Osteoblast (primary cell): ENCODE results near the gene PHYKPL. TPM values are rescaled to one million over a fixed set of nuclear protein-coding genes. Genes with fewer than 3 reads are reported as not detected.

Experiments
- DNase-seq: peaks from one replicate; pipeline ENCODE4 v3.0.0; 2011; ENCODE audit warnings: low spot score, mixed read lengths; ENCODE audit not compliant: insufficient read length; ENCODE audit errors: missing footprints
- H2AFZ ChIP-seq: 2 replicates; pipeline ENCODE4 v1.6.0; 2011; ENCODE audit warnings: mild to moderate bottlenecking, low read length
- H3K27ac ChIP-seq: 2 replicates; pipeline ENCODE4 v1.5.1; 2011; ENCODE audit warnings: mild to moderate bottlenecking, low read depth, low read length, moderate library complexity
- H3K27me3 ChIP-seq: 2 replicates; pipeline ENCODE4 v1.6.0; 2012; ENCODE audit warnings: mild to moderate bottlenecking, control low read depth, inconsistent platforms, low read length, moderate library complexity; ENCODE audit not compliant: insufficient read depth
- H3K36me3 ChIP-seq: 2 replicates; pipeline ENCODE4 v1.5.1; 2011; ENCODE audit warnings: mild to moderate bottlenecking, low read length, control low read depth, moderate library complexity; ENCODE audit not compliant: insufficient read depth
- H3K4me1 ChIP-seq: 2 replicates; pipeline ENCODE4 v1.5.1; 2011; ENCODE audit warnings: mild to moderate bottlenecking, low read length, control low read depth, moderate library complexity; ENCODE audit not compliant: insufficient read depth
- H3K4me2 ChIP-seq: 2 replicates; pipeline ENCODE4 v1.6.0; 2011; ENCODE audit warnings: mild to moderate bottlenecking, low read length; ENCODE audit not compliant: insufficient read depth
- H3K4me3 ChIP-seq: fragments of 200-600 bp; sonication (generic); 3 replicates; pipeline ENCODE4 v1.5.1; 2012; ENCODE audit warnings: mild to moderate bottlenecking, low read length, inconsistent platforms; ENCODE audit not compliant: insufficient read depth
- H3K79me2 ChIP-seq: 2 replicates; pipeline ENCODE4 v1.6.0; 2012; ENCODE audit warnings: mild to moderate bottlenecking, low read length, control low read depth, inconsistent platforms; ENCODE audit not compliant: insufficient read depth
- H3K9me3 ChIP-seq: 2 replicates; pipeline ENCODE4 v1.5.1; 2011; ENCODE audit warnings: low read depth, low read length, control low read depth
- H4K20me1 ChIP-seq: 2 replicates; pipeline ENCODE4 v1.6.0; 2012; ENCODE audit warnings: mild to moderate bottlenecking, low read length, control low read depth; ENCODE audit not compliant: insufficient read depth
- total RNA-seq: library from RNA; depleted of rRNA; stranded (reverse); fragments of >200 nt; gene quantifications from 2 replicates; pipeline ENCODE4 v1.2.3, GENCODE V29; 2012
- TF ChIP-seq, protein P1 (sequence below): IDR thresholded peaks from 2 replicates; pipeline ENCODE4 v1.5.1; 2011; ENCODE audit warnings: mild to moderate bottlenecking, low read depth, low read length, moderate library complexity; ENCODE audit errors: extremely low read depth

Gene PHYKPL
- total RNA-seq, 1 donor, result 35.1 TPM

DNA sequence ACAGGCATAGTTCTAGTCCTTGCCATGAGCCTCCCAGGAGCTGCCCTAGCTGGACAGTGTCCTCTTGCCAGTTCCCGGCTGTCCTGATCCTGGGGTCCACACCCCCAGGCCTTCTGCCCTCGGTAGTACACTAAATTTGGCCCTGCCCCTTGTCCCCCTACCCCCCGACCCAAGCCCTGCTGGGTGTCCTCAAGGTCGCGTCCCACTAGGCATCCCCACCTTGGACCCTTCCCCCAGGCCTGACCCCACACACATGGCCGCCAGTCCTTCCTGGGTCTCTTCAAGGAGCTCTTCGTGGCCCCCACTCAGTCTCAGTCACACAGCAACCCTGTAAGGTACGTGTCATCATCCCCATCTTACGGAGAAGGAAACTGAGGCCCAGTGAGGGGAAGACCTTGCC, 40.0 kb upstream of the PHYKPL start:
- TF ChIP-seq, protein P1, sequence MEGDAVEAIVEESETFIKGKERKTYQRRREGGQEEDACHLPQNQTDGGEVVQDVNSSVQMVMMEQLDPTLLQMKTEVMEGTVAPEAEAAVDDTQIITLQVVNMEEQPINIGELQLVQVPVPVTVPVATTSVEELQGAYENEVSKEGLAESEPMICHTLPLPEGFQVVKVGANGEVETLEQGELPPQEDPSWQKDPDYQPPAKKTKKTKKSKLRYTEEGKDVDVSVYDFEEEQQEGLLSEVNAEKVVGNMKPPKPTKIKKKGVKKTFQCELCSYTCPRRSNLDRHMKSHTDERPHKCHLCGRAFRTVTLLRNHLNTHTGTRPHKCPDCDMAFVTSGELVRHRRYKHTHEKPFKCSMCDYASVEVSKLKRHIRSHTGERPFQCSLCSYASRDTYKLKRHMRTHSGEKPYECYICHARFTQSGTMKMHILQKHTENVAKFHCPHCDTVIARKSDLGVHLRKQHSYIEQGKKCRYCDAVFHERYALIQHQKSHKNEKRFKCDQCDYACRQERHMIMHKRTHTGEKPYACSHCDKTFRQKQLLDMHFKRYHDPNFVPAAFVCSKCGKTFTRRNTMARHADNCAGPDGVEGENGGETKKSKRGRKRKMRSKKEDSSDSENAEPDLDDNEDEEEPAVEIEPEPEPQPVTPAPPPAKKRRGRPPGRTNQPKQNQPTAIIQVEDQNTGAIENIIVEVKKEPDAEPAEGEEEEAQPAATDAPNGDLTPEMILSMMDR, result no peak

DNA sequence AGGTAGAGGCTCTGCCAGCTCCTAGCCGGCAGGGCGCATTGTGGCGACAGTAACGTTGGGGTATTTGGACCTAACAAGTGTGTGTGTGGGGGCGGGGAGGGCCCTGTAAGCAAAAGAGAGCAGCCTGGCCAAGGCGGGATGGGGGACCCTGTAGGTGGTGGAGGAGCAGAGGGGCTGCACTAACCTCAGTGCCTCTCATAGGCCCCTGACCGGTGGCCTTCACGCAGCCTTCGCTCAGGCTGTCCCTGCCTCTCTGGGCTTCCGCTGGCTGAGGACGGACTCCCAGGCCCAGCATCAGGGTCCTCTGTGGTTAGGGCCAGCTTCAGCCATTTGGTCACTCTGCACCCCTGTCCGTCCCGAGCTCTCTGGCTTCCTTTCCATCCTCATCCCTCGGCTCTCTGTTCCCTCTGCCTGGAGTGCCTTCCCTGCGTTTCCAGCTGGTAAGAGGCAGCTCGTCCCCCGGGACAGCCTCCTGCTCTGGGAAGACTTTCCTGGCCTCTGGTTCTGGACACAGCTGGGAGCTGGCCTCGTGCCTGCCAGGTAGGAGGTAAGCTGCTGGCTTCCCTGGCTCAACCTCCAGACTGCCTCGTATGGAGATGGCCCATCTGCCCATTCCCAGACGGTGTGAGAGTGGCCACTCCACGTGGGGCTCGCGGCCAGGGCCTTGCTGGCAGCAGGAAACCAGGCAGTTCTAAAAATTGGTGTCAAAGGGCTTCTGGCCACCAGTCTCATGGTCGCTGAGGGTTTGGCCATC, 39.3 kb upstream of the PHYKPL start:
- no peaks in the 10 kb centered on the region for H3K36me3 ChIP-seq
- H3K9me3 ChIP-seq, result no peaks in the 10 kb centered on the region
- no peaks in the 10 kb centered on the region for H3K27me3 ChIP-seq
- no peak overlapping the region for H2AFZ ChIP-seq
- H3K4me1 ChIP-seq, result no peaks in the 10 kb centered on the region
- no peak overlapping the region for H3K4me2 ChIP-seq
- TF ChIP-seq, protein P1, result no peak
- no peak for DNase-seq
- no peaks in the 10 kb centered on the region for H4K20me1 ChIP-seq
- H3K79me2 ChIP-seq, result no peaks in the 10 kb centered on the region
- no peak overlapping the region for H3K27ac ChIP-seq
- no peak overlapping the region for H3K4me3 ChIP-seq

More for the DNA sequence above, 40.0 kb upstream of the PHYKPL start:
- Histone ChIP-seq H2AFZ (no peak overlapping the region), H3K4me2 (no peak overlapping the region), H3K36me3 (no peaks in the 10 kb centered on the region), H3K79me2 (no peaks in the 10 kb centered on the region), H3K4me1 (no peaks in the 10 kb centered on the region), H3K4me3 (no peak overlapping the region), H3K9me3 (no peaks in the 10 kb centered on the region), H3K27me3 (peaks cover 5% of the 10 kb centered on the region), H4K20me1 (no peaks in the 10 kb centered on the region), H3K27ac (no peak overlapping the region)
- DNase-seq, result no peak

DNA sequence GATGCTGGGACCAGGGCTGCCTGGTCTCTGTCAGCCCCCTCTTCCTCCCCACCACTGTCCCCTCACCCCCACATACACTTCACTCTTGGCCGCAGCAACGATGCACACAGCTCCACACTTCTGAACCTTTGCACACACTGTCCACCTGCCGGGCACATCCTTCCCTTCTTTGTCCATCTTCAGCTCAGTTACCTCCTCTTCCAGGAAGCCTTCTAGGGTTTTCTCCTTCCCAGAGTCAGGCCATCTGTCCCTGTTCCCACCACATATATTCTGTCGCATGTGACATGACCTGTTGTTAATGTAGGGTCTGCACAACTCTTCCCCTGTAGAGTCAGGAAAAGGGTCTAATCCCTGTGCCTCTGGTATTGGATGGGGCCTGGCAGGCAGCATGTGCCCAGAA, 38.6 kb upstream of the PHYKPL start:
- Histone ChIP-seq H3K4me3 (no peak overlapping the region), H3K27me3 (no peaks in the 10 kb centered on the region), H2AFZ (no peak overlapping the region), H3K9me3 (no peaks in the 10 kb centered on the region), H3K36me3 (no peaks in the 10 kb centered on the region), H3K4me2 (no peak overlapping the region), H3K79me2 (no peaks in the 10 kb centered on the region), H3K4me1 (no peaks in the 10 kb centered on the region), H4K20me1 (no peaks in the 10 kb centered on the region), H3K27ac (no peak overlapping the region)
- no peak for DNase-seq
- TF ChIP-seq, protein P1, result no peak

DNA sequence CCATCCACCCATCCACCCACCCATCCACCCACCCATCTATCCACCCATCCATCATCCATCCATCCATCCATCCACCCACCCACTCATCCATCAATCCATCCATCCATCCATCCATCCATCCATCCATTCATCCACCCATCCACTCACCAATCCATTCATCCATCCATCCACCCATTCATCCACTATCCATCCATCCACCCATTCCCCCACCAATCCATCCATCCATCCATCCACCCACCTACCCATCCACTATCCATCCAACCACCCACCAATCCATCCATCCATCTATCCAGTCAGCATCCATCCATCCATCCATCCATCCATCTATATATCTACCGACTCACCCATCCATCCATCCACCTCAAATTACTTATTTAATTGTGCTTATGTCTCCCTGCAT, 36.9 kb upstream of the PHYKPL start:
- Histone ChIP-seq H3K79me2 (no peaks in the 10 kb centered on the region), H4K20me1 (no peaks in the 10 kb centered on the region), H2AFZ (no peak overlapping the region), H3K9me3 (no peaks in the 10 kb centered on the region), H3K27me3 (no peaks in the 10 kb centered on the region), H3K4me2 (no peak overlapping the region), H3K36me3 (no peaks in the 10 kb centered on the region), H3K4me1 (no peaks in the 10 kb centered on the region), H3K4me3 (no peak overlapping the region), H3K27ac (no peak overlapping the region)
- TF ChIP-seq, protein P1, result no peak
- DNase-seq, result no peak
